Activated CD8-positive, alpha-beta memory T cell treated with anti-CD3 and anti-CD28 coated beads for 1 hour (primary cell): ENCODE measurements around the gene RNPS1.

Source experiments
- DNase-seq, 2 donors: peaks; one replicate each; pipeline ENCODE4 v3.0.0-alpha.2; 2020; ENCODE audit warnings: low read depth in 1 of 2; ENCODE audit errors: extremely low read depth in 1 of 2

RNPS1 gene

GRCh38 chr16:2236337-2237101, 31.4 kb downstream of the RNPS1 start, which contains the start of gene DNASE1L2:
DNASE1L2 (plus strand) TSS chr16:2236444; CDS start chr16:2236817, 373 bp downstream.
- no peak for DNase-seq

- DNase-seq = no peak
These were observed 32.1 kb downstream of the RNPS1 start for GRCh38 chr16:2235695-2236336.

- no peak for DNase-seq
These were observed 32.7 kb downstream of the RNPS1 start for GRCh38 chr16:2235234-2235651.

- DNase-seq = no peak
These were observed 33.1 kb downstream of the RNPS1 start for GRCh38 chr16:2234813-2235170.

GRCh38 chr16:2233872-2234812, 33.8 kb downstream of the RNPS1 start:
- no peak for DNase-seq

GRCh38 chr16:2233046-2233775, 34.7 kb downstream of the RNPS1 start:
- DNase-seq = no peak

GRCh38 chr16:2232094-2232990, 35.6 kb downstream of the RNPS1 start:
- DNase-seq = no peak

- DNase-seq = no peak
These were observed 36.7 kb downstream of the RNPS1 start for GRCh38 chr16:2231016-2231931.

- no peak for DNase-seq
These were observed 37.5 kb downstream of the RNPS1 start for GRCh38 chr16:2230376-2230775.

GRCh38 chr16:2229632-2230250, 38.2 kb downstream of the RNPS1 start:
- no peak for DNase-seq

- DNase-seq = no peak
These were observed 38.8 kb downstream of the RNPS1 start for GRCh38 chr16:2229091-2229490.

GRCh38 chr16:2228161-2228824, 39.6 kb downstream of the RNPS1 start:
- no peak for DNase-seq

- no peak for DNase-seq
These were observed 41.0 kb downstream of the RNPS1 start for GRCh38 chr16:2226918-2227317.

GRCh38 chr16:2226245-2226793, 41.6 kb downstream of the RNPS1 start:
- no peak for DNase-seq

GRCh38 chr16:2223942-2224486, 43.9 kb downstream of the RNPS1 start:
- no peak for DNase-seq

GRCh38 chr16:2223221-2223941, 44.5 kb downstream of the RNPS1 start, which contains the start of gene E4F1:
E4F1 (plus strand) TSS chr16:2223591; CDS start chr16:2223614, 23 bp downstream.
- peak; percentile 97 to 98 for DNase-seq
